ENCODE measurements around the gene BTAF1.
A peak's percentile ranks its signal among the peaks of the same experiment; 100 is the strongest.

BTAF1 gene

GRCh38 chr10:91908337-91909116 lies 15.0 kb upstream of the BTAF1 start:
- peak; percentile 44 for DNase-seq (ENCODE audit: low read depth)

- no peak for DNase-seq (ENCODE audit: low read depth)
Observed at GRCh38 chr10:91909117-91909677, 14.4 kb upstream of the BTAF1 start, which contains the start of gene FGFBP3. TSS of gene FGFBP3 (minus strand) at chr10:91909486. CDS start at chr10:91908969, 517 bp downstream.

GRCh38 chr10:91910467-91910866 lies 13.1 kb upstream of the BTAF1 start:
- DNase-seq (ENCODE audit: low read depth) = no peak

GRCh38 chr10:91919651-91920050 lies 3.9 kb upstream of the BTAF1 start:
- DNase-seq (ENCODE audit: low read depth) = no peak

- no peak for DNase-seq (ENCODE audit: low read depth)
Observed at GRCh38 chr10:91924212-91925021, 847 bp downstream of the BTAF1 start.

- no peak for DNase-seq (ENCODE audit: low read depth)
Observed at GRCh38 chr10:91925022-91925320, 1.4 kb downstream of the BTAF1 start.

GRCh38 chr10:91930939-91931338 lies 7.4 kb downstream of the BTAF1 start:
- DNase-seq (ENCODE audit: low read depth) = no peak

GRCh38 chr10:91931526-91932190 lies 8.1 kb downstream of the BTAF1 start:
- no peak for DNase-seq (ENCODE audit: low read depth)

GRCh38 chr10:91932737-91933136 lies 9.2 kb downstream of the BTAF1 start:
- DNase-seq (ENCODE audit: low read depth) = no peak

GRCh38 chr10:91935886-91936285 lies 12.3 kb downstream of the BTAF1 start:
- DNase-seq (ENCODE audit: low read depth) = no peak

GRCh38 chr10:91939653-91940052 lies 16.1 kb downstream of the BTAF1 start:
- DNase-seq (ENCODE audit: low read depth) = no peak

GRCh38 chr10:91941426-91941825 lies 17.9 kb downstream of the BTAF1 start:
- no peak for DNase-seq (ENCODE audit: low read depth)

- no peak for DNase-seq (ENCODE audit: low read depth)
Observed at GRCh38 chr10:91944880-91945630, 21.5 kb downstream of the BTAF1 start.

- DNase-seq (ENCODE audit: low read depth) = no peak
Observed at GRCh38 chr10:91953600-91954160, 30.1 kb downstream of the BTAF1 start.

- no peak for DNase-seq (ENCODE audit: low read depth)
Observed at GRCh38 chr10:91955114-91955513, 31.5 kb downstream of the BTAF1 start.

GRCh38 chr10:91957091-91957490 lies 33.5 kb downstream of the BTAF1 start:
- no peak for DNase-seq (ENCODE audit: low read depth)

- DNase-seq (ENCODE audit: low read depth) = no peak
Observed at GRCh38 chr10:91969297-91969696, 45.7 kb downstream of the BTAF1 start.

- DNase-seq (ENCODE audit: low read depth) = peak; percentile 8
Observed at GRCh38 chr10:91974960-91975359, 51.4 kb downstream of the BTAF1 start.

GRCh38 chr10:91975438-91975837 lies 51.9 kb downstream of the BTAF1 start:
- no peak for DNase-seq (ENCODE audit: low read depth)

- no peak for DNase-seq (ENCODE audit: low read depth)
Observed at GRCh38 chr10:91976317-91977051, 52.9 kb downstream of the BTAF1 start.

- DNase-seq (ENCODE audit: low read depth) = no peak
Observed at GRCh38 chr10:91977491-91977890, 53.9 kb downstream of the BTAF1 start.

Data from fibroblast of the conjunctiva (primary cell).